ENCODE results near the gene IRX3.

The IRX3 gene

GRCh38 chr16:54291656-54292487 is 5.3 kb upstream of the IRX3 start:
- no peak overlapping the region for H3K4me3 ChIP-seq (replicated peaks; ENCODE audit: low read depth, low read length)
- DNase-seq (ENCODE audit: extremely low read depth, low read depth): no peak
- no peak for TF ChIP-seq CTCF (IDR thresholded peaks at IDR 0.05; ENCODE audit: low read depth, low read length, missing control alignments)

- H3K4me3 ChIP-seq (replicated peaks; ENCODE audit: low read depth, low read length): no peak overlapping the region
- DNase-seq (ENCODE audit: extremely low read depth, low read depth): no peak
- no peak for TF ChIP-seq CTCF (IDR thresholded peaks at IDR 0.05; ENCODE audit: low read depth, low read length, missing control alignments)
These were observed 4.5 kb upstream of the IRX3 start for GRCh38 chr16:54290833-54291655.

- TF ChIP-seq CTCF (IDR thresholded peaks at IDR 0.05; ENCODE audit: low read depth, low read length, missing control alignments): no peak
- DNase-seq (ENCODE audit: extremely low read depth, low read depth): no peak
- H3K4me3 ChIP-seq (replicated peaks; ENCODE audit: low read depth, low read length): no peak overlapping the region
These were observed 3.6 kb upstream of the IRX3 start for GRCh38 chr16:54289945-54290832.

- TF ChIP-seq CTCF (IDR thresholded peaks at IDR 0.05; ENCODE audit: low read depth, low read length, missing control alignments): no peak
- no peak for DNase-seq (ENCODE audit: extremely low read depth, low read depth)
- H3K4me3 ChIP-seq (replicated peaks; ENCODE audit: low read depth, low read length): no peak overlapping the region
These were observed 2.8 kb upstream of the IRX3 start for GRCh38 chr16:54289242-54289944.

GRCh38 chr16:54288835-54289241 is 2.3 kb upstream of the IRX3 start:
- no peak for DNase-seq (ENCODE audit: extremely low read depth, low read depth)
- TF ChIP-seq CTCF (IDR thresholded peaks at IDR 0.05; ENCODE audit: low read depth, low read length, missing control alignments): no peak
- H3K4me3 ChIP-seq (replicated peaks; ENCODE audit: low read depth, low read length): no peak overlapping the region

Measured in HFF-Myc (cell line).